NCI-H2196 (cell line): ENCODE results near the gene COL2A1.

Source experiments
- DNase-seq: peaks from one replicate; lab custom pipeline; 2025; ENCODE audit not compliant: unreplicated experiment; lab: John Stamatoyannopoulos, UW

Gene COL2A1

DNA sequence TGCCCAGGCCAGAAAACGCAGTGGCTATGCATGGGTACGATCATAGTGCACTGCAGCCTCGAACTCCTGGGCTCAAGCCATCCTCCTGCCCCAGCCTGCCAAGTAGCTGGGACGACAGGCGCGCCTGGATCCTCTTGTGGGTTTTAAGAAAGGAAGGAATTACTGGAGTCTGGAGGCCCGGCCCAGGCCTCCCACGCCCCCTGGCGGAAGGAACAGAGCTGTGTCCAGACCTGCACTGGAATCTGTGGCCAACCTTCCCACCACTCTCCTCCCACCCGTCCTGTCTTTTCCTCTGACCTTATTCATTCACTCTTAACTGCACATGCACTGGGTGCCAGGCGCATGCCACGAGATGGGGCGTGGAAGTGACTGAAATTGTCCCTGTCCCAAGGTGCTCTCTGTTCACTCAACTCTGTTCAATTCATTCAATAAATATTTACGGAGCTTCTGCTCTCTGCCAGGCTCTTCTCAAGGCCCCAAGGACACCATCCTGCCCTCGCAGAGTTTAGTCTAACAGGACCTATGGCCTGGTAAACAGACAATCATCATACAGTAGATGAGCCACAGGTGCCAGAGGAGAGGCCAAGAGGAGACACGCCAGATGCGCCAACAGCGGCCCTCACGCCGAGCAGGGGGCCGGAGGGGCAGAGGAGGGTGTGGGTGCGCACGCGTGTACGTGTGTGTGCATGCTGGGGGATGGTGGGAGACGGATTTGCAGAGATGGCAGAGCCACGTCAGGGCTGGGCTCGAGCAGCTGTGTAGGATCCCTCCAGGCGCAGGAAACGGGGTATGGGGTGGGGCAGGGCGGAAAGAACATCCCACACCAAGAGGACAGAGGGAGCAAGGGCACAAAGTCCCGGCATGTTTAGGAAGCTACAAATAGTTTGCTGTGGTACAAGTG lies 54.6 kb downstream of the COL2A1 start:
- DNase-seq, result peak; percentile 65

DNA sequence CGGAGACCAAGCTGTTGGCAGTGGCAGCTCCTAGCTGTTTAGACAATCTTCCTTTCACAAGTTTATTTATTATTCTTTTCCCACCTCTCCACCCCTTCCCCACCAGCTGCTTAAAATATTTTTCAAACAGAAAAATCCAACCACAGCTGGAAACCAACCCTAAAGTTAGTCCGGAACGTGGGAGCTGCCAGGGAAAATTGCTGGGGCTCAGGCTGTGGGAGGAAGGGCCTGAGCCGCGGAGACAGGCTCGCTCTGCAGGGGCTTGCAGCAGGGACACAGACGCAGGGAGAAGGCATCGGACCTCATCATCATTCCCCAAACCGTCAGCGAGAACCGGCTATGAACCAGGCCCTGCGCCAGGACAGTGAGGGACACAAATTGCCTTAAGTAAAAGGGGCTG lies 56.9 kb downstream of the COL2A1 start:
- DNase-seq, result no peak

DNA sequence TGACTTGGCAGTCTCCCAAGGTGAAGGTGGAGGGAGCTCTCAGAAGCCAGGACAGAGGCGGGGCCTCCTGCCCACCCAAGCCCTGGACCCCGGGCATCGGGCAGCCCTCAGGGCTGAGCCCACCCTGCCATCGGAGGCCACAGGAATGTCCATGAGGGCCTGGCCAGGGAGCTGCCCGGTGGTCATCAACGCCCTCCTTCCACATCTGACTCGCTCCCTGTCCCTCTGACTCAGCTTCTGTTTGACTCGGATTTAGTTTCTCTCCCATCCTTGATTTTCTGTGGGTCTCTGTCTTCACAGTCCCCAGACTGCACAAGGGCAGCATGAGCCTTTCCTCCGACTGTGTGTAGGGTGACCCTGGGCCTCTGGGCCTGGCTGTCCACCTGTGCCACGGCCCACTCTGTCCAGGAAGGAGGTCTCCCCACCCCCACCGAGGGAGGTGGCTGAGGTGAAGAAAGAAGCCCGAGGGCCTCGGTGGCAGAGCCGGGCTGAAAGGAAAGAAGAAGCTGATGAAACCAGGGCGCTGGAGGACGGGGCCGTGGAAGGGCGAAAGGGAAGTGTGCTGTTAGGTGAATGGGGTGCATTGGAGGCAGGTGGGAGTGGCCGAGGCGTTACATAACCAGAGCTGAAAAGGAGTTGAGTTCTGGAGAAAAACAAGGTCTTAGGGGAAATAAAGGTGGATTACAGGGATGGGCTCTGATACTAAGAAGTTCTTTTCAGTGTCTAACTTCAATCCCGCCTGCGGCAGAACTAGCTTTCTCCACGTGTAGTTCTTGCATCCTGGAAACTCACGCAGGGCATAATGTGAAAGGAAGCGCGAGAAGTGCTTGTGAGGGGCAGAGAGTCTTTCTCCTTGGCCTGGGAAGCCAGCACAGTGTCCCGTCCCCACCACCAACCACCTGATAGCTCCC lies 57.6 kb downstream of the COL2A1 start:
- no peak for DNase-seq

DNA sequence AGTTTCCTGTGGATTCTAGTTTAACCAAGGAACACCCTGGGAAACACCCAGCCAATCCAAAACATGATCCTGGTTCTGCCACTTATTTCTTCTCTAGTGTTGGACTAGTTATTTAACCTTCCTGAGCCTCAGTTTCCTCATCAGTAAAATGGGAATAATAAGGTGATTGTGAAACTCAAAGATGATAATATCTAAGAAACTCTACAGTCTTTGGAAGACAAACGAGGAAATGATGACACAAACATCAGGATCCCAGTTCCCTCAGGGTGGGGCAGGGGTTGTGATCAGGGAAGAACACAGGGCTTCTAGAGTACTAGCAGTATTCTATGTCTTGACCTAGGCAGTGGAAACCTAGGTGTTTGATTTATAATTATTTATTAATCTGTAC lies 58.9 kb downstream of the COL2A1 start:
- no peak for DNase-seq

DNA sequence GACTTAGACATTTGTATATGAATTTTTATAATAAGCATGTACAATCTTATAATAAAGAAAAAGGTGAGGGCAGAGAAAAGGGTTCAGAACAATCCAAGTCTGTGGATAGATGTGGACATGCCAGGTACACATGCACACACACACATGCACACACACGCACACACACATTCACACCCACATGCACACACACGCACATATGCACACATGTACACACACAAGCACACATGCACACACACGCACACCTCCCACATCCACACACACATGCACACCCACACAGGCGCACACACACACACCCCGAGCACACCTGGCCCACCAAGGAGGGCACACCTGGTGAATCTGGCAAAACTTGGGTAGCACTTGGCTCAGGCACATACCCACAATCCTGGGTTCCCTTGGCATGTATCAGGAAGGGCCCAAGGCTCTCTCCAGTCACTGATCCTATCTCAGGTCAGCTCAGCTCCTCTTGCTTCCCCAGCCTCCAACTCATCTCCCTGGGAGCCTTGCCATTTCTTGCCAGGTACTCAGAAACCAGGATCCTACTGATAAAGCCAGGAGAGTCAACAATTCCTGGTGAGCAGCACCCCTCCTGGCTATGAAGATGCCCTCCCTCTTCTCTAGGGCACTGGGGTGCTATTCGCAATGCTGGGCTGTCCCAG lies 59.5 kb downstream of the COL2A1 start:
- DNase-seq, result no peak

DNA sequence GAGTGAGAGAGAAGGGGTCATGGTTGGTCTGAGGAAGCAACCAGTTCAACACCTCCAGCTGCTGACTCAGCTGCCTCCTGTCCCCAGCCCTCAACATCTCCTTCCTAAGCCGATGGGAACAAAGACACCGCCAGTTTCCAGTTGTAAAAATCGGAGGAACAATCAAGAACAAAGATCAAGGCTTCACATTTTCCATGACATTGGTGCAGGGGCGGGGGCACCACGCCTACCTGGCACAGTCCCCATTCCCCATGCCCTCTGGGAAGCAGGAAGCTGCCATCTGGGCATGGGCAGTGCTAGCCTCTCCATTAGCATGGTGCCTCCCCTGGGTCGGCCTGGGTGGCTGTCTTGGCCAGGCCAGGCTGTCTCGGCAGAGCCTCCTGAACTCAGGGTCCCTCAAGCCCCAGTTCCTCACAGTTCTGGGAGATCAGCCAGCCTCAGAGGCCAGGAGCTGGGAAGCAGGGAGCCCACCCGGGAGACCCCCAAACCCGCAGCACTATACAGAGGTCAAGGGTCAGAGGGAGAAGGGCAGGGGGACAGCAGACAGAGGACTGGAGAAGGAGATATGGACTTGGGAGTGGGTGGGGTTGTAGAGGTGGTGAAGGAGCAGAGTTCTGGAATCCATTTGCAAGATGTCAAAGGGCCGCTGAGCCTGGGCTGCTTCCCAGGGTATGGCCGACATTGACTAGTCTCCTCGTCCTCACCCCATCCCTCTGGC lies 60.5 kb downstream of the COL2A1 start:
- DNase-seq, result no peak

DNA sequence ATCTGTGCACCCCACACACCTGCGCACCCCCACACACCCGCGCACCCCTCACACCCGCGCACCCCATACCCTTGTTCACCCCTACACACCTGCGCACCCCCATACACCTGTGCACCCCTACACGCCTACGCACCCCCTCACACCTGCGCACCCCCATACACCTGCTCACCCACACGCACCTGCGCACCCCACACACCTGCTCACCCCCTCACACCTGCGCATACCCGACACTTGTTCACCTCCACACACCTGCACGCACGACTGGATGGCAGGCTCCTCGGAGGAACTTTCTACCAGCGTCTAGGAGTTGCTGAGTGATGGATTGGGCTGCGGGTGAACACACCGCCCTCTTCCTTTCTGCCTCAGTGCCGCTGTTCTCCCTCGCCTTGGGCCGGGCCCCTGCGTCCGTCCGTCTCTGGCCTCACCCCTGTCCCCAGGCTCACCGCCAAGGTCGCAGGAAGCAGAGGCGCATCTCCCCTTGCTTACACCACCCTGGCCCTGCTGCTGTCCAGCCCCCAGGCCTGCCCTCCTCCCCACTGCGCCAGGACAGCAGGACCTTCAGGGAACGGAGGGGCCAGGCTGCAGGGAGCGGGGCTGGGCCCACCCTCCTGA lies 61.6 kb downstream of the COL2A1 start:
- DNase-seq, result no peak

DNA sequence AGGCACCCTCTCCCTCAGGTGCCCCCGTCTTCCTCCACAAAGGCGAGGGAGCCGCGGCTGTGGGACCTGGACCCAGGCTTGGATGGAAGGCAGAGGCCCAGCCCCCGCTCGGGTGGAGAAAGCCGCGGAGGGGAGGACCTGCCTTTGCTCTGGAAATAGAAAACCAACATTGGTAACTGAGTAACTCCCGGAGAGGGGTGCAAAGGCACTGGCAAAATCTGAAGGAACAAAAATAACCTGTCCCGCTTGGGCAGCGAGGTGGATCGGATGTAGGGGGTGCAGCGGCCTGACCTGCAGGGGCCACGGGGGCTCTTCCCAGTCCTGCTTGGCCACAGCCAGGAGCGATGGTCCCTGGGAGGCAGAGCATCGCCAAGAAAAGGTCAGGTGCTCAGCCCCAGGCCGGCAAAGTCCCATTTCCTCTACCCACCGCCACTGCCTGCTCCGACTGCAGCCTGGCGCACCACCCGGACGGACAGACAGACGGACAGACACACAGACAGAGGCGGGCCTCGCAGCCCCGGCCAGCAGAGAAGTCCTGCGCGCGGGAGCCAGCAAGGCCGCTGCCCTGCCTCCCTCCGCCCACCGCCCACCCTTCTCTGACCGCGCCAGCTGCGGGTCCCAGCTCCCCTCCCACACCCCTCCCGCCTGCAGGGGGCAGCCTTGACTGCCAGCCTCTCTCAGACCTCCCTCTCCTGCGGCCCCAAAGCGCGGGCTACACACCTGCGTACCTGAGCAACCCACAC lies 62.2 kb downstream of the COL2A1 start:
- no peak for DNase-seq

DNA sequence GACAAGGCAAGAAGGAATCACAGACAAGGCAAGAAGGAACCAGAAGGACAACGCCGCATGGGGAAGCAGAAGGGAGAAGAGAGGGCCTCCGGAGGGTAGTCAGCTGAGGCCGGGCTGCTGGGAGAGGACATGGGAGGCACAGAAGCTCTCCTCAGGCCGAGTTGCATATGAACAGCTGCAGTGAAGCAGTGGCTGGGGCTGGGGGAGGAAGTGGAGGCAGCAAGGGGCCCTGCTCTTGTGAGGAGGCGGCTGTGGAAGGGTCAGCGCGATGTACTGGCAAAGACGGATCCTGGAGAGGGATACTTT lies 62.8 kb downstream of the COL2A1 start:
- DNase-seq, result no peak

DNA sequence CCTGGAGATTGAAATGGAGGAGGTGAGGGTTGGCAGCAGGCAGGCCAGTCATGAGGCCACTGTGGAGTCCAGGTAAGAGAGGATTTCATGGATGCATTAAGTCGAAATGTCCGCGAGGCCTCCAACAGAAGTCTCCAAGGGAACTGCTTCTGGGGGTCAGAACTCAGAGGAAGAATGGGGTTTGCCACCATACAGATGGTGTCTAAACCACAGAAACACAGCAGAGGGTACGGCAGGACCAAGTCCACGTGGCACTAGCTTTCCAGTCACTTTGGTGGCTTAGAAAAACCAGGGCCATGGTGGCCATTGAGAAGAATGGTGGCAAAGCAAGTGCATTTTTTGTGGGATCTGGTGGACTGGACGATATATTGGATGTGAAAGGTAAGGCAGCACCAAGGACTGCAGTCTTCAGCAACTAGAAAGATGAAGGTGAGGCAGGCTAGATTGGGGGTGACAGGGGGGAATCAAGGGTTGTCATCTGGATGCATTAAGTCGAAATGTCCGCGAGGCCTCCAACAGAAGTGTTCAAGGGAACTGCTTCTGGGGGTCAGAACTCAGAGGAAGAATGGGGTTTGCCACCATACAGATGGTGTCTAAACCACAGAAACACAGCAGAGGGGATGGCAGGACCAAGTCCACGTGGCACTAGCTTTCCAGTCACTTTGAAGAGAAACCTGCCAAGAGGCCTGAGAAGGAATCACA lies 63.4 kb downstream of the COL2A1 start:
- DNase-seq, result no peak

DNA sequence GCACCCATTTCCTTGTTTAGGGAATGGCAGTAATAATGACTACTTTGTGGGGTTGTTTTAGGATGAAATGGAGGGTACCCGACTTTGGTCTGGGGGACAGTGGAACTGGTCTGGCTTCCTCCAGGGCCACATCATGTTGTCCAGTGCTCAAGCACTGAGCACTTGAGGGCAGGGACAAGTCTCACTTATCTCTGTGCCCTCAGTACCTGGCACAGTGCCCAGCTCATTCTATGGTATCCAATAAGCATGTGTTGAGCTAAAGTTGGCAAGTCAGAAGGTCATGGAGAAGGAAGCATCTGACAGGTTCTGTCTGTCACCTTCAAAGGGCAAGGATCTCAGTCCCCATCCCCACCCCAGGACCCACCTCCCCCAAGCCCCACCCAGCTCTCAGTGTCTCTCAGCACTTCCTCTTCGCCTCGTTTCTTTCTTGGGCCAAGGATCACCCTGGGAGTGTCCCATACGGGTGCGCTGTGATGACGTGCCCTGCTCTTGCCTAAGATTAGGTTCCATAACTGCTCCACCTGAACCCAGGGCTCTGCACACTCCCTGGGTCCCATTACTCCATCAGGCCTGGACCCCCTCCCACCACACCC lies 65.2 kb downstream of the COL2A1 start:
- peak; percentile 21 for DNase-seq

DNA sequence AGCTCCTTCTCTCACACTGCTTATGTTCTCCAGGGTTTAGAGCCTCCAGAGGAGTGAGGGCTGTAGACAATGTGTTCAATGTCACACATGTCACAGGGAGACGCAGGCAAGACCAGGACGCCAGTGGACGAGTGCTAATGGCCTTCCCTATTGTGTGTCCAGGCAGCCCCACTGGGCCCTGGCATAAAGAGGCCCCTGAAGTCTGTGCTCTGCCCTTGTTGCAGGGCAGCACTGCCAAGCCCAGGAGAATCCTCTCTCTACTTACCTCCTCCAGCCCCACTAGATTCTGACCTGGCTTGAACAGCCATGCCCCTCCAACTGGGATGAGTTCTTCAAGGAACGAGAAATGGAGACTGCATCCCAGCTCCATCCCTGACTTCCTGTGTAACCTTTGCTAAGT lies 65.7 kb downstream of the COL2A1 start:
- no peak for DNase-seq

DNA sequence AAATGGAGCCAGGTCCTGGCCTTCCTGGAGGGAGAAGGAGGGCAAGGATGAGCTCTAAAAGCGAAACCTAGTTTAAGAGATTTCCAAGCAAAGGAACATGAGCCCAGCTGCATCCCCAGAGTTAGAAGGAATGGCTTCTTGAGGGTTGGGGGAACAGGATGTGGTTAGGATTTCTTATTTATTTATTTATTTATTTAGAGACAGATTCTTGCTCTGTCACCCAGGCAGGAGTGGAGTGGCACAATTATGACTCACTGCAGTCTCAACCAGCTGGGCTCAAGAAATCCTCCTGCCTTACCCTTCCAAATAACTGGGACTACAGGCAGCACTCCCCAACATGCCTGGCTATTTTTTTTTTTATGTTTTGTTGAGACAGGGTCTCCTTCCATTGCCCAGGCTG lies 66.2 kb downstream of the COL2A1 start:
- DNase-seq, result no peak

DNA sequence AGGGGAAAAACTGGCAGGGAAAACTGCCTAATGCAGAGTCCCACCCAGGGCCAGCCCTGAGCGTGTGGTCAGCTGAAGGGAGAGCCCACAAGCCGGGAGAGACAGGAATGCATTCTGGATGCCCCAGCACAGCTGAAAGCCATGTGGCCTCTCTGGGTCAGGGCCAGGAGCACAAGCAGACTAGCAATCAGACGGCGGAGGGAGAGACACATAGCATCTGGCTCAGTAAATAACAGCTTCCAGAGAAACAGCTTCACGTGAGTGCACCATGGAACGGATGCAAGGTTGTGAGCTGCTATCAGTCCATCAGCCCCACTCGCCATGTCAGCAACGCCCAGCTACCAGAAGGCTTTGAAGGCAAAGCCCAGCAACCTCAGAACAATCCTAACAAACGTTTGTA lies 69.1 kb downstream of the COL2A1 start:
- no peak for DNase-seq

DNA sequence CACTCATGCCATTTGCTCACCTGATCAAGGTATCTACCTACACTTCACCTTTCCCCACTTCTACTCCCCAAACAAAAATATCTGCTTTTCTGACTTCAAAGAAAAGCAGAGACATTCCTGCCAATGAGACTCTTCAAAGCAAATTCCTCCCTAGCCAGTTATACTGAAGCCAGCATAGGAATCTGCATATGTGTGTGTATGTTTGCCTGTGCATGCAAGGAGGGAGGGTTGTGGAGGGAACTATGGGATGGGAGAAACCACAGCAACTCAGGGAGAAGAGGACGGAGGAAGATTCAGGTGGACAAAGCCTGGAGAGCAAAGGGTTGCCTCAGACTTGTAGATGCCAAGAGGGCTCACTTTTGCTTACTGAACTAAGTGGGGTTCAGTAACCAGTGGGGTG lies 73.1 kb downstream of the COL2A1 start:
- no peak for DNase-seq

DNA sequence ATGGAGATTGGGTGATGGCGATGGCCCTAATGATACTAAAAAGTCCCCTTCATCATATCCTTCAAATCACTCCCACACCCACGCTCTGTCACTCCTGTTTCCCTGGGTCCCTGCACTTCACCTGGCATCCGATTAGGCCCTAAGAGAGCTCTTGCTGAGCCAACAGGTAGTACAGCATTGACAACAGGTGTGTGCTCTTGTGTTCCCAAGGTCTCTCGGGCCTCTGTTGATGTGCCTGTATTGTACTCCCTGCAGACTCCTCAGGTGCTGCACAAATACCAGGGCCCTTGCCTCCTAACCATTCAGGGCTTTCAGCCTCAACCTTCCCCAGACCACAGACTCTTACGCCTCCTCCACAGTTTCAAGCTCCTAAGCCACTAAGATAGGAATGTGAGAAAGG lies 73.6 kb downstream of the COL2A1 start:
- no peak for DNase-seq

DNA sequence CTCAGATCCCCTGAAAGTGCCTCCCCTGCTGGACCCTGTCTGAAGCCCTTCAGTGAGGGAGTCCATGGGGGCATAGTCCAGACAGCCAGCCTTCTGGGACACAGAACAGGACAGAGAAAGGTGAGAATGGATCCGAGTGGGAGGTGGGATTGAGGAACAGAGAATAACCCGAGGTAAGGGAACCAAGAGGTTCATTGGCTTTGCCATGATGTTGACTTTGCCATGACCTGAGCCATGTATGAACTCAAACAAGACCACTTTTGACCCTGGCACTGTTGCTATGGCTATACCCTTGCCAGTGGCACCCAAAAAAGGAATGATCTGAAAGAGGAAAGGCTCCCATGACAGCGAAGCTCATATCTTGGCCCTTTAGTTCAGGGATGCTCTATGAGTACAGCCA lies 76.9 kb downstream of the COL2A1 start:
- DNase-seq, result no peak
